Activated CD8-positive, alpha-beta memory T cell treated with anti-CD3 and anti-CD28 coated beads, Interleukin-2, amount 10 ng/mL, durations not matched to agents 7 days and 5 days (primary cell): ENCODE measurements around the gene NELFCD. TPM values are rescaled to one million over a fixed set of nuclear protein-coding genes. Genes with fewer than 3 reads are reported as not detected.

Source experiments
- ATAC-seq: fragments of 150-1000 bp; cut with Tn5 transposase; one replicate; pipeline ENCODE4 v1.10.0; 2021; ENCODE audit warnings: moderate library complexity
- CTCF ChIA-PET: fragments of 350-600 bp; sonication (Branson Sonifier 250); formaldehyde crosslinking; loops from one replicate; lab custom pipeline; 2021; ENCODE audit warnings: antibody characterized with exemption; lab: Charles Lee
- DNase-seq: peaks from one replicate; pipeline ENCODE4 v3.0.0-alpha.2; 2020
- H3K27ac Mint-ChIP-seq: one replicate; pipeline ENCODE4 v1.8.0; 2021; ENCODE audit warnings: mild to moderate bottlenecking, mixed read lengths
- H3K27me3 Mint-ChIP-seq: one replicate; pipeline ENCODE4 v1.8.0; 2021; ENCODE audit warnings: mixed read lengths
- H3K36me3 Mint-ChIP-seq: one replicate; pipeline ENCODE4 v1.8.0; 2021; ENCODE audit warnings: mild to moderate bottlenecking, mixed read lengths
- H3K4me1 Mint-ChIP-seq: one replicate; pipeline ENCODE4 v1.8.0; 2021; ENCODE audit warnings: mixed read lengths
- H3K4me3 Mint-ChIP-seq: one replicate; pipeline ENCODE4 v1.8.0; 2021; ENCODE audit warnings: mild to moderate bottlenecking, moderate library complexity, mixed read lengths
- H3K9me3 Mint-ChIP-seq: one replicate; pipeline ENCODE4 v1.8.0; 2022; ENCODE audit warnings: low read depth, mixed read lengths
- total RNA-seq, 2 experiments: library from RNA; stranded (reverse); gene quantifications; one replicate each; pipeline ENCODE4 v1.2.3, GENCODE V29; 2021

Gene NELFCD
- total RNA-seq, 2 experiments from 2014 or later, result 71.2 to 86.2 TPM

GRCh38 chr20:59023616-59024015 lies 42.6 kb downstream of the NELFCD start:
- DNase-seq, result peak; percentile 31
- H3K4me1 Mint-ChIP-seq, result peaks cover 23% of the 10 kb centered on the region
- CTCF ChIA-PET, result no interaction called here
- no peaks in the 10 kb centered on the region for H3K9me3 Mint-ChIP-seq
- no peak for ATAC-seq
- H3K4me3 Mint-ChIP-seq, result no peak overlapping the region
- H3K27ac Mint-ChIP-seq, result no peak overlapping the region
- H3K36me3 Mint-ChIP-seq, result peaks cover 36% of the 10 kb centered on the region
- no peaks in the 10 kb centered on the region for H3K27me3 Mint-ChIP-seq

GRCh38 chr20:59024111-59024530 lies 43.1 kb downstream of the NELFCD start:
- Mint-ChIP-seq H3K4me1 (peaks cover 28% of the 10 kb centered on the region), H3K27me3 (no peaks in the 10 kb centered on the region), H3K36me3 (peaks cover 41% of the 10 kb centered on the region), H3K4me3 (no peak overlapping the region), H3K27ac (no peak overlapping the region), H3K9me3 (no peaks in the 10 kb centered on the region)
- DNase-seq, result no peak
- CTCF ChIA-PET, result no interaction called here
- ATAC-seq, result no peak

GRCh38 chr20:59025086-59025485 lies 44.0 kb downstream of the NELFCD start:
- Mint-ChIP-seq H3K9me3 (no peaks in the 10 kb centered on the region), H3K4me3 (no peak overlapping the region), H3K4me1 (peaks cover 37% of the 10 kb centered on the region), H3K36me3 (peaks cover 48% of the 10 kb centered on the region), H3K27me3 (no peaks in the 10 kb centered on the region), H3K27ac (no peak overlapping the region)
- CTCF ChIA-PET, result no interaction called here
- no peak for DNase-seq
- no peak for ATAC-seq

GRCh38 chr20:59025511-59025910 lies 44.5 kb downstream of the NELFCD start:
- peaks cover 52% of the 10 kb centered on the region for H3K36me3 Mint-ChIP-seq
- ATAC-seq (no peak), DNase-seq (no peak)
- H3K27ac Mint-ChIP-seq, result no peak overlapping the region
- peaks cover 41% of the 10 kb centered on the region for H3K4me1 Mint-ChIP-seq
- no peaks in the 10 kb centered on the region for H3K9me3 Mint-ChIP-seq
- no peak overlapping the region for H3K4me3 Mint-ChIP-seq
- H3K27me3 Mint-ChIP-seq, result no peaks in the 10 kb centered on the region
- CTCF ChIA-PET, result no interaction called here

GRCh38 chr20:59026904-59027740 lies 46.1 kb downstream of the NELFCD start:
- CTCF ChIA-PET, result interaction anchor here (1.1 kb wide), 1 partner anchor 157 kb away, joined by 3 read pairs; no protein-coding TSS in a partner anchor
- Mint-ChIP-seq H3K27me3 (no peaks in the 10 kb centered on the region), H3K4me3 (peak overlapping the region; percentile 20), H3K4me1 (peaks cover 44% of the 10 kb centered on the region), H3K9me3 (no peaks in the 10 kb centered on the region), H3K27ac (no peak overlapping the region), H3K36me3 (peaks cover 57% of the 10 kb centered on the region)
- no peak for ATAC-seq
- DNase-seq, result no peak

- Mint-ChIP-seq H3K36me3 (peaks cover 57% of the 10 kb centered on the region), H3K27me3 (no peaks in the 10 kb centered on the region), H3K27ac (no peak overlapping the region), H3K4me1 (peaks cover 47% of the 10 kb centered on the region), H3K9me3 (no peaks in the 10 kb centered on the region), H3K4me3 (no peak overlapping the region)
- no peak for ATAC-seq
- CTCF ChIA-PET, result interaction anchor here (1.1 kb wide), 1 partner anchor 157 kb away, joined by 3 read pairs; no protein-coding TSS in a partner anchor
- no peak for DNase-seq
These were observed 46.8 kb downstream of the NELFCD start for GRCh38 chr20:59027741-59028320.

- peaks cover 57% of the 10 kb centered on the region for H3K36me3 Mint-ChIP-seq
- H3K9me3 Mint-ChIP-seq, result no peaks in the 10 kb centered on the region
- no peak for ATAC-seq
- CTCF ChIA-PET, result interaction anchor here (1.2 kb wide), 1 partner anchor 193 kb away, joined by 4 read pairs; no protein-coding TSS in a partner anchor
- no peak for DNase-seq
- peak overlapping the region; percentile 41 for H3K27ac Mint-ChIP-seq
- peaks cover 51% of the 10 kb centered on the region for H3K4me1 Mint-ChIP-seq
- H3K27me3 Mint-ChIP-seq, result no peaks in the 10 kb centered on the region
- peak overlapping the region; percentile 64 for H3K4me3 Mint-ChIP-seq
These were observed 47.8 kb downstream of the NELFCD start for GRCh38 chr20:59028812-59029211.

GRCh38 chr20:59030911-59031563 lies 50.0 kb downstream of the NELFCD start:
- Mint-ChIP-seq H3K36me3 (peaks cover 59% of the 10 kb centered on the region), H3K27ac (peak overlapping the region; percentile 95), H3K4me1 (peaks cover 67% of the 10 kb centered on the region), H3K9me3 (no peaks in the 10 kb centered on the region), H3K4me3 (peak overlapping the region; percentile 90), H3K27me3 (no peaks in the 10 kb centered on the region)
- ATAC-seq (no peak), DNase-seq (no peak)
- CTCF ChIA-PET, result interaction anchor here (0.8 to 1.6 kb wide), 6 partner anchors 13 to 161 kb away, joined by 3 to 8 read pairs (median 3); no protein-coding TSS in a partner anchor

GRCh38 chr20:59031564-59032022 lies 50.5 kb downstream of the NELFCD start:
- Mint-ChIP-seq H3K9me3 (no peaks in the 10 kb centered on the region), H3K36me3 (peaks cover 60% of the 10 kb centered on the region), H3K27me3 (no peaks in the 10 kb centered on the region), H3K4me3 (peak overlapping the region; percentile 90), H3K4me1 (peaks cover 71% of the 10 kb centered on the region), H3K27ac (peak overlapping the region; percentile 95)
- DNase-seq (peak; percentile 67), ATAC-seq (no peak)
- CTCF ChIA-PET, result interaction anchor here (0.8 to 1.6 kb wide), 12 partner anchors 9 to 372 kb away, joined by 3 to 8 read pairs (median 3); partner anchors contain the start of gene GNAS

GRCh38 chr20:59032023-59032712 lies 51.1 kb downstream of the NELFCD start, which contains the start of gene ATP5F1E:
Gene ATP5F1E, minus strand, starts transcription at chr20:59032335. Its CDS starts 84 bp downstream, at chr20:59032251.
- DNase-seq (peak; percentile 97), ATAC-seq (peak; percentile 98)
- CTCF ChIA-PET, result interaction anchor here (0.8 to 1.6 kb wide), 15 partner anchors 9 to 381 kb away, joined by 3 to 8 read pairs (median 3); partner anchors contain the start of genes GNAS and STX16
- H3K9me3 Mint-ChIP-seq, result no peaks in the 10 kb centered on the region
- H3K36me3 Mint-ChIP-seq, result peaks cover 62% of the 10 kb centered on the region
- peak within 1 kb of the TSS; percentile 95 for H3K27ac Mint-ChIP-seq
- peaks cover 71% of the 10 kb centered on the region for H3K4me1 Mint-ChIP-seq
- peak within 1 kb of the TSS; percentile 90 for H3K4me3 Mint-ChIP-seq
- no peaks in the 10 kb centered on the region for H3K27me3 Mint-ChIP-seq

GRCh38 chr20:59032713-59033059 lies 51.6 kb downstream of the NELFCD start:
- Mint-ChIP-seq H3K4me3 (peak overlapping the region; percentile 87), H3K36me3 (peaks cover 63% of the 10 kb centered on the region), H3K4me1 (peaks cover 71% of the 10 kb centered on the region), H3K27me3 (no peaks in the 10 kb centered on the region), H3K9me3 (no peaks in the 10 kb centered on the region), H3K27ac (peak overlapping the region; percentile 87)
- ATAC-seq (no peak), DNase-seq (no peak)
- CTCF ChIA-PET, result interaction anchor here (1.0 to 1.6 kb wide), 11 partner anchors 8 to 382 kb away, joined by 3 to 8 read pairs (median 4); partner anchors contain the start of gene STX16

GRCh38 chr20:59033093-59033492 lies 52.0 kb downstream of the NELFCD start:
- no peaks in the 10 kb centered on the region for H3K9me3 Mint-ChIP-seq
- CTCF ChIA-PET, result interaction anchor here (1.0 to 1.5 kb wide), 6 partner anchors 8 to 382 kb away, joined by 3 to 6 read pairs (median 5); partner anchors contain the start of gene STX16
- H3K27ac Mint-ChIP-seq, result peak overlapping the region; percentile 87
- ATAC-seq (no peak), DNase-seq (no peak)
- no peaks in the 10 kb centered on the region for H3K27me3 Mint-ChIP-seq
- H3K4me3 Mint-ChIP-seq, result peak overlapping the region; percentile 87
- peaks cover 71% of the 10 kb centered on the region for H3K4me1 Mint-ChIP-seq
- H3K36me3 Mint-ChIP-seq, result peaks cover 63% of the 10 kb centered on the region
